ENCODE measurements around the gene MYDGF.
"Not testable (repeated sequence)": the region's sequence is repeated elsewhere in the genome, so short reads cannot be mapped to it uniquely, and the experiment has no call there.

MYDGF gene

DNA sequence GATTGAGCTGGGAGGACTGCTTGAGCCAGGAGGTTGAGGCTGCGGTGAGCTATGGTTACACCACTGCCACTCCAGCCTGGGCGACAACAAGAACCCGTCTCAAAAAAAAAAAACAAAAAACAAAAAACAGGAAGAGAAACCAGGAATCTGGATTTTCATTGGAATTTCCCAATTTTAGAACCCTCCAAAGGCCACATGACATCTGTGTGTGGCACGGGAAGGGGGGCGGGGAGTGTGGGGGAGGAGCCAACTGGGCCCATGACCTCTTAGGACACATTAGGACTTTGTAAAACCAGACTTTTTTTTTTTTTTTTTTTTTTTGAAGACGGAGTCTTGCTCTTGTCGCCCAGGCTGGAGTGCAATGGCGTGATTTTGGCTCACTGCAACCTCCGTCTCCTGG lies 21.2 kb upstream of the MYDGF start:
- H3K4me1 ChIP-seq (ENCODE audit: control insufficient read depth in 5 of 5, insufficient read depth in 5 of 5, low read length in 5 of 5), result peaks cover 0 to 51% (median 22%) of the 10 kb centered on the region in 5 donors
- no peaks in the 10 kb centered on the region for H3K27me3 ChIP-seq (ENCODE audit: control insufficient read depth in 5 of 5, insufficient read depth in 4 of 5, low read length in 5 of 5)
- H3K27ac ChIP-seq (ENCODE audit: low read depth, low read length), result no peak overlapping the region
- H3K9me3 ChIP-seq (ENCODE audit: control insufficient read depth in 5 of 5, low read length in 5 of 5), result no peaks in the 10 kb centered on the region
- peaks cover 0 to 92% (median 82%) of the 10 kb centered on the region in 5 donors for H3K36me3 ChIP-seq (ENCODE audit: control insufficient read depth in 5 of 5, insufficient read depth in 5 of 5, low read length in 5 of 5)
- H3K4me3 ChIP-seq (ENCODE audit: low read depth in 1 of 5, low read length in 5 of 5), result no peak overlapping the region
- no peak overlapping the region for H3K9ac ChIP-seq (ENCODE audit: low read length in 5 of 5)

DNA sequence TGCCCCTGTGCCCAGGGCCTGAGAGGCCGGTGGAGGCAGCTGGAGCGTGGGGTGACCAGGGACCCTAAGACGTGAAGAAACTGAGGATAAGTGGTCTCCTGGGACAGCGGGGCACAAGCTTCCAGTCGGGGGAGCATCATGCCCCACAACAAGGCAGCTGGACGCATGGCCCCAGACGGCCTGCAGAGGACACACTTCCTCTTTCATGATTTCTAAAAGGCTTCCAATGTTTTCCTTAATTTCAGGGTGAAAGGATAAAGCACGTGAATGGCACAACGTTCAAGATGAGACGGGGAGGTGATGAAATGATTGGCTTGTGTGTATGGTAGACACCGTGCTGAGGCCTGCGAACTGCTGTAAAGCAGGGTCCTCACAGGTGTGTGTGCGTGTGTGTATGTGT lies 20.2 kb upstream of the MYDGF start:
- H3K9me3 ChIP-seq (ENCODE audit: control insufficient read depth in 5 of 5, low read length in 5 of 5), result no peaks in the 10 kb centered on the region
- H3K4me1 ChIP-seq (ENCODE audit: control insufficient read depth in 5 of 5, insufficient read depth in 5 of 5, low read length in 5 of 5), result peaks cover 0 to 49% (median 19%) of the 10 kb centered on the region in 5 donors
- no peak overlapping the region for H3K27ac ChIP-seq (ENCODE audit: low read depth, low read length)
- H3K36me3 ChIP-seq (ENCODE audit: control insufficient read depth in 5 of 5, insufficient read depth in 5 of 5, low read length in 5 of 5), result peaks cover 0 to 93% (median 85%) of the 10 kb centered on the region in 5 donors
- no peaks in the 10 kb centered on the region for H3K27me3 ChIP-seq (ENCODE audit: control insufficient read depth in 5 of 5, insufficient read depth in 4 of 5, low read length in 5 of 5)
- no peak overlapping the region for H3K9ac ChIP-seq (ENCODE audit: low read length in 5 of 5)
- no peak overlapping the region for H3K4me3 ChIP-seq (ENCODE audit: low read depth in 1 of 5, low read length in 5 of 5)

DNA sequence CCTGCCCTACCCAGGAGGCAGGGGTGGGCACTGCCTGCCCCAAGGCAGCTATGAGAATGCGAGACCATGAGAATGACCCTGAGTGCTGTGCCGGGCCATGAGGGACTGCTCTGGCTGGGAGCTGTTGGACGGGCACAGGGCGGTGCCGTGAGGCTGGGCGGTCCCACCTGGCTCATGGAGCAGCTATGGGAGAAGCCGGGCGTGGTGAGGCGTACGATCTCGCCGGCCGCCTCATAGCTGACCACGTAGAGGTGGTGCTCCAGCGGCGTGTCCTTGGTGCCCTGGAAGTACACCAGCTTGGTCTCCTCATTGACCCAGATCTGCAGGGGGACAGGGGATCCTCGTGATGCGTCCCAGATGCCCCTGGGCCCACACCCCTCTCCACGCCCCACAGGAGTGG lies 19.3 kb upstream of the MYDGF start:
- Histone ChIP-seq H3K4me1 (ENCODE audit: control insufficient read depth in 5 of 5, insufficient read depth in 5 of 5, low read length in 5 of 5) (peaks cover 0 to 39% (median 19%) of the 10 kb centered on the region in 5 donors), H3K27ac (ENCODE audit: low read depth, low read length) (no peak overlapping the region), H3K4me3 (ENCODE audit: low read depth in 1 of 5, low read length in 5 of 5) (no peak overlapping the region), H3K36me3 (ENCODE audit: control insufficient read depth in 5 of 5, insufficient read depth in 5 of 5, low read length in 5 of 5) (peaks cover 0 to 93% (median 85%) of the 10 kb centered on the region in 5 donors), H3K9me3 (ENCODE audit: control insufficient read depth in 5 of 5, low read length in 5 of 5) (no peaks in the 10 kb centered on the region), H3K27me3 (ENCODE audit: control insufficient read depth in 5 of 5, insufficient read depth in 4 of 5, low read length in 5 of 5) (no peaks in the 10 kb centered on the region), H3K9ac (ENCODE audit: low read length in 5 of 5) (no peak overlapping the region)

DNA sequence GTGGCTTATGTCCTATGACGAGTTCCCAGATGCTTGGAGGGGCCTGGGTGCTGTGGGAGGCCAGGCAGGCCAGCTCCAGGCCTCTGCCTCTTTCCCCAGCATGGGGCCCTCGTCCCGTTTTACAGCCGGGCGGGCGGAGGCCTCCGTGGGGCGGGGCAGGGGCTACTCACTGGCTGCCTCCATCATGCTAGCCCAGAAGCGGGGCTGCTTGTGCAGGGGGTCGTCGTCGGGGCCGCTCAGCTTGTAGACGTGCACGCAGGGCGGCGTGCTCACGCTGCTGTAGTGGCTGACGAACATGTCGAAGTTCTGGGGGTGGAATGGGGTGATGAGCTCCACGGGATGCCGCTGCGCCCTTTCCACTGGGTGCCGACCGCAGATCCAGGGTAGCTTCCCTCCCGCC lies 18.4 kb upstream of the MYDGF start:
- no peaks in the 10 kb centered on the region for H3K27me3 ChIP-seq (ENCODE audit: control insufficient read depth in 5 of 5, insufficient read depth in 4 of 5, low read length in 5 of 5)
- no peak overlapping the region for H3K27ac ChIP-seq (ENCODE audit: low read depth, low read length)
- peaks cover 0 to 93% (median 85%) of the 10 kb centered on the region in 5 donors for H3K36me3 ChIP-seq (ENCODE audit: control insufficient read depth in 5 of 5, insufficient read depth in 5 of 5, low read length in 5 of 5)
- no peak overlapping the region for H3K4me3 ChIP-seq (ENCODE audit: low read depth in 1 of 5, low read length in 5 of 5)
- peaks cover 0 to 31% (median 14%) of the 10 kb centered on the region in 5 donors for H3K4me1 ChIP-seq (ENCODE audit: control insufficient read depth in 5 of 5, insufficient read depth in 5 of 5, low read length in 5 of 5)
- H3K9ac ChIP-seq (ENCODE audit: low read length in 5 of 5), result no peak overlapping the region
- no peaks in the 10 kb centered on the region for H3K9me3 ChIP-seq (ENCODE audit: control insufficient read depth in 5 of 5, low read length in 5 of 5)

DNA sequence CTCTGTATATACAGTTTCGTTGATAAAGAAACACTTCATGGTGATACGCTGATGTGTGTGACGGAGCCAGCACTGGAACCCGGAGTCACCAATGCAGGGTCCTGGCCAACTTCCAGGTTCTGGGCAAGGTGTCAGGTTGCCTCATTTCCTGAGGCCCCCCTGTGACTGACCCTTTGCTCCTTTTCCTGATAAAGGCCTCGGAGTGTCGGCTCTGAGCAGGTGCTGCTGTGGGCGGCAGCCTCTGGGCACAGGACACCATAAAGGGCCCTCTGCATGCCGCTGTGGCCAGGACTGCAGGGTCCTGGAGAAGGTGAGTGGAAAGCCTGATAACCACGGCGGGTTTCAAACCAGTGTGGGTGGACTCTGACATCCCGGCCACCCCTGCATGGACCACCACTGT lies 17.3 kb upstream of the MYDGF start:
- Histone ChIP-seq H3K4me3 (ENCODE audit: low read depth in 1 of 5, low read length in 5 of 5) (no peak overlapping the region), H3K27me3 (ENCODE audit: control insufficient read depth in 5 of 5, insufficient read depth in 4 of 5, low read length in 5 of 5) (no peaks in the 10 kb centered on the region), H3K27ac (ENCODE audit: low read depth, low read length) (no peak overlapping the region), H3K9ac (ENCODE audit: low read length in 5 of 5) (no peak overlapping the region), H3K4me1 (ENCODE audit: control insufficient read depth in 5 of 5, insufficient read depth in 5 of 5, low read length in 5 of 5) (peaks cover 0 to 20% (median 4%) of the 10 kb centered on the region in 5 donors), H3K9me3 (ENCODE audit: control insufficient read depth in 5 of 5, low read length in 5 of 5) (no peaks in the 10 kb centered on the region), H3K36me3 (ENCODE audit: control insufficient read depth in 5 of 5, insufficient read depth in 5 of 5, low read length in 5 of 5) (peaks cover 0 to 93% (median 82%) of the 10 kb centered on the region in 5 donors)

GRCh38 chr19:4686700-4687099 lies 16.6 kb upstream of the MYDGF start:
- Histone ChIP-seq H3K9me3 (ENCODE audit: control insufficient read depth in 5 of 5, low read length in 5 of 5) (no peaks in the 10 kb centered on the region), H3K4me1 (ENCODE audit: control insufficient read depth in 5 of 5, insufficient read depth in 5 of 5, low read length in 5 of 5) (peaks cover 0 to 13% (median 4%) of the 10 kb centered on the region in 5 donors), H3K4me3 (ENCODE audit: low read depth in 1 of 5, low read length in 5 of 5) (no peak overlapping the region), H3K27ac (ENCODE audit: low read depth, low read length) (no peak overlapping the region), H3K9ac (ENCODE audit: low read length in 5 of 5) (no peak overlapping the region), H3K27me3 (ENCODE audit: control insufficient read depth in 5 of 5, insufficient read depth in 4 of 5, low read length in 5 of 5) (no peaks in the 10 kb centered on the region), H3K36me3 (ENCODE audit: control insufficient read depth in 5 of 5, insufficient read depth in 5 of 5, low read length in 5 of 5) (peaks cover 0 to 92% (median 81%) of the 10 kb centered on the region in 5 donors)

DNA sequence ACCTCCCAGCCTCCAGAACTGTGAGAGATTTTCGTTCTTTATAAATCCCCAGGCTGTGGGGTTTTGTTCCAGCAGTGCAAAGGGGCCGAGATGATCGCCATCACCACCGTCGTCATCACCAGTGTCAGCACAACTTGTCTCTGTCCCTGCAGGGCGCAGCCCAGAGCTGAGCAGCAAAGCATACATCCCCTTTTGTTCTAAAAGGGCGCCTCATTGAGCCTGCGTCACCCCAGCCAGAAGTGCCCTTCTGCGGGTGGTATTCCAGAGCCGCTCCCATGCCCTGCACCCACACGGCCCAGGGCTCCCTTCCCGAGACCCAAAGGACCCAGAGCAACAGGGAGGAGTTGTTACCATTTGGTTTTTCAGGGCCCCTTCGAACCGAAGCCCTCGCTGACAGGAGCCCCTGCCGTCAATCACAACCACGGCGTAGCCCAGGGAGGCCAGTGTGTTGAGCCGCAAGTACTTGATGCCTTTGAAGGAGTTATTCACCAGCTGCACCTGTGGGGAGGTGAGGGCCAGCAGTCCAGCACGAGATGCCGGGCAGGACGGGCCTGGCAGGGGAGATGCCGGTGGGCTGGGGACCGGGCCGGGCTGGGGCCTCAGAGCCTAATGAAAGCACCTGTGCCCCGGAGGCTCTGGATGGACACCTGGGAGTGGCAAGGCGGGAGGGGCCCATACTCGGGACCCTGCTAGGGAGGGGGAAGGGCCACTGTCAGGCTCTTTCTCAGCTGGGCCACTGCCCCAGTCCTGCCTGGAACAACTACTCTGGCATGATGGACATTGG lies 14.4 kb upstream of the MYDGF start:
- Histone ChIP-seq H3K27me3 (ENCODE audit: control insufficient read depth in 5 of 5, insufficient read depth in 4 of 5, low read length in 5 of 5) (no peaks in the 10 kb centered on the region), H3K4me1 (ENCODE audit: control insufficient read depth in 5 of 5, insufficient read depth in 5 of 5, low read length in 5 of 5) (no peaks in the 10 kb centered on the region), H3K4me3 (ENCODE audit: low read depth in 1 of 5, low read length in 5 of 5) (no peak overlapping the region), H3K36me3 (ENCODE audit: control insufficient read depth in 5 of 5, insufficient read depth in 5 of 5, low read length in 5 of 5) (peaks cover 0 to 94% (median 77%) of the 10 kb centered on the region in 5 donors), H3K27ac (ENCODE audit: low read depth, low read length) (no peak overlapping the region), H3K9ac (ENCODE audit: low read length in 5 of 5) (no peak overlapping the region), H3K9me3 (ENCODE audit: control insufficient read depth in 5 of 5, low read length in 5 of 5) (no peaks in the 10 kb centered on the region)

GRCh38 chr19:4682417-4683200 lies 12.5 kb upstream of the MYDGF start:
- no peak overlapping the region for H3K4me3 ChIP-seq (ENCODE audit: low read depth in 1 of 5, low read length in 5 of 5)
- H3K9me3 ChIP-seq (ENCODE audit: control insufficient read depth in 5 of 5, low read length in 5 of 5), result no peaks in the 10 kb centered on the region
- H3K36me3 ChIP-seq (ENCODE audit: control insufficient read depth in 5 of 5, insufficient read depth in 5 of 5, low read length in 5 of 5), result peaks cover 0 to 89% (median 72%) of the 10 kb centered on the region in 5 donors
- no peak overlapping the region for H3K9ac ChIP-seq (ENCODE audit: low read length in 5 of 5)
- H3K27ac ChIP-seq (ENCODE audit: low read depth, low read length), result no peak overlapping the region
- no peaks in the 10 kb centered on the region for H3K4me1 ChIP-seq (ENCODE audit: control insufficient read depth in 5 of 5, insufficient read depth in 5 of 5, low read length in 5 of 5)
- no peaks in the 10 kb centered on the region for H3K27me3 ChIP-seq (ENCODE audit: control insufficient read depth in 5 of 5, insufficient read depth in 4 of 5, low read length in 5 of 5)

GRCh38 chr19:4680021-4680420 lies 9.9 kb upstream of the MYDGF start:
- peaks cover 0 to 75% (median 60%) of the 10 kb centered on the region in 5 donors for H3K36me3 ChIP-seq (ENCODE audit: control insufficient read depth in 5 of 5, insufficient read depth in 5 of 5, low read length in 5 of 5)
- not testable (repeated sequence) for H3K9ac ChIP-seq (ENCODE audit: low read length in 5 of 5); H3K4me3 ChIP-seq (ENCODE audit: low read depth in 1 of 5, low read length in 5 of 5); H3K27me3 ChIP-seq (ENCODE audit: control insufficient read depth in 5 of 5, insufficient read depth in 4 of 5, low read length in 5 of 5); H3K9me3 ChIP-seq (ENCODE audit: control insufficient read depth in 5 of 5, low read length in 5 of 5); H3K27ac ChIP-seq (ENCODE audit: low read depth, low read length); H3K4me1 ChIP-seq (ENCODE audit: control insufficient read depth in 5 of 5, insufficient read depth in 5 of 5, low read length in 5 of 5)

All from subcutaneous abdominal adipose tissue (tissue), 5 donors.